NCI-H460 (cell line): ENCODE data around the gene SPON1. TPM values are rescaled to one million over a fixed set of nuclear protein-coding genes. Genes with fewer than 3 reads are reported as not detected.
"Not testable (repeated sequence)": the region's sequence is repeated elsewhere in the genome, so short reads cannot be mapped to it uniquely, and the experiment has no call there.

Experiments
- DNase-seq: peaks from one replicate; pipeline ENCODE4 v3.0.0-alpha.2; 2016; ENCODE audit warnings: low read depth; ENCODE audit errors: extremely low read depth
- total RNA-seq: library from RNA; depleted of rRNA; stranded (reverse); fragments of >200 nt; shearing (Covaris generic); gene quantifications from 2 replicates; pipeline ENCODE4 v1.2.3, GENCODE V29; 2014

SPON1 gene
- total RNA-seq, 1 experiment from 2014 or later, result 0.25 TPM

- DNase-seq, result no peak
Measured at GRCh38 chr11:14029971-14030920, 67.7 kb downstream of the SPON1 start.

- DNase-seq, result not testable (repeated sequence)
Measured at GRCh38 chr11:14035526-14035925, 73.0 kb downstream of the SPON1 start.

DNA sequence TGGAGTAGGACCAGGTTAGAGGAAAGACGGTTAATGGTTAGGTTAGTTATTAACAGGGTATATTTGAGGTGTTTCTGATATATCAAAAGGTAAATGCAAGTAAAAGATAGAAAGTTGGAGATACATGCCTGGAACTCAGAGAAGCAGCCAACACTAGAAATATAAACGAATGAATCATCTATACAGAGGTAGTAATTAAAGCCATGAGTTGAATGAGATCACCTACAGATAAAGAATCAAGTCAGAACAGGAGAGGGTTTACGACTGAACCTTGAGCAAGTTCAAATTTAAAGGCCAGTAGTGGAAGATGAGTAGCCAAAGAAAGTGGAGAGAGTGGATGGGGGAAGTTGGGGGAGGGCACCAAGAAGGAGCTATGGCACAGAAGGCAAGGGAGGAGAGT, 73.9 kb downstream of the SPON1 start:
- DNase-seq, result no peak

- no peak for DNase-seq
Measured at GRCh38 chr11:14041040-14041439, 78.5 kb downstream of the SPON1 start.

- no peak for DNase-seq
Measured at GRCh38 chr11:14041565-14041964, 79.0 kb downstream of the SPON1 start.

DNA sequence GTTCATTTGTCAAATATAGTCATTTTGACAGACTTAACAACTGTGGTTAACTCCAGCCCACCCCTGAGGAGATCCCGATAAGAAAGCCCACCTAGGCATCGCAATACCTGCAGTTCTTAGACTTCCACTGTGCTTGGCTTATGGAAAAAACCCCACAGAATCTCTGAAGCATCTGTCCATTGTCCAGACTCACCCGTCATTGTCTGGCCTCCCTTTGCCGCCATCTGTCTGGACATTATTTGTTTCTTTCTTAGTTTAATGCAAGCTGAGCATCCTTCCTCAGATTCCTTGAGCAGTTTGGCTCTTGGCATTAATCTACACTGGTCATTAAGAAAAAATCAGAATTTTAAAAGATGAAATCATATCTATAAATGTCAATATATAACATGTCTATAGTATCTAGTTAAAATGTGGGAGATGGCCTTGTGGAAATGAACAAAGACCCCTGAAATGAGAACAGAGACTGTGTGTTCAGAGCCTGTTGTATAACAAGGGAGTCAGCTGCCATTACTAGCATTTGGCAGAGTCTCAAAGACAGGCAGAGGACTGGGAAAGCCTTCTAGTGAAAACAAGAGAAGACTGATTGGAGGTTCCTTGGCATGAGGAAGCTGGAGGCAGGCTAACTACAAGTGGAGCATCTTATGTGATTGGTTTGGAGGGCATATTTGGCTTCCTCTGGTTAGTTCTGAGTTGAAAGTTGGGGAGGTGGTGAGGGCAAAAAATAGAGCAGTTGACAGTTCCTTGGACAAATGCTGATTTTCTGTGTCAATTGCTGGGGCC, 80.4 kb downstream of the SPON1 start:
- no peak for DNase-seq

DNA sequence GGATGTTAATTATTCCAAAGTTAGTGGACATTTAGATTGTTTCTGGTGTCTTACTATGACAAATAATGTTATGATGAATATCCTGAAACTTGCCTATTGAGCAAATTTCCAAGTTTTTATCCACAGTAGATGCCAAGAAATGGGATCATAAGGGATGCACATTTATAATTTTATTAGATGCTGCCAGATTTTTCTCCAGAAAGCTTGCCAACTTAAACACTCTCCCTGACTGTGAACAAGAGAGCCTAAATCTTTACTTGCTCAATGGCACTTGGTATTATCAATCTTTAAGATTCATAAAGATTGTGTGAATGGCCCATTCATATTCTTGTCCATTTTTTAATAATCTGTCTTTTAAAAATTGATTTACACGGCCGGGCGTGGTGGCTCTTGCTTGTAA, 82.4 kb downstream of the SPON1 start:
- DNase-seq, result no peak

GRCh38 chr11:14045417-14045816, 82.9 kb downstream of the SPON1 start:
- DNase-seq, result no peak

DNA sequence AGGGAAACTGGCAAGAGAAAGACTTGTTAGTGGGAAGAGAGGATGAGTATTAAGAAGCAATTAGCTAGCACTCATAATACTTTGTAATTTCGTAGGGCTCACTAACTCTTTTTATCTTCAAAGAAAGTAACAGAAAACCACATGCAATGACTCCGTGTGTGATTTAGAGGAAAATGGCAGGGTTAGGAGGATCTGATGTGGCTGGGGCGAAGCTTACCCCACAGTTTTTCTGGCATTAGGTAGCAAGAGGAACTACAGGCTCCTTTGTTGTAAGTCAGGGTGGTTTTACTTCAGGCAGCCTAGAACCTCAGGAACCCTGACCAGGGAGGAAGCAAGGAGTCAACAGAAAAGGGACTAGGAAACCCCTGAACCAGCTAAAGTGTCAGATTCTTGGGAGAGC, 89.7 kb downstream of the SPON1 start:
- DNase-seq, result no peak

DNA sequence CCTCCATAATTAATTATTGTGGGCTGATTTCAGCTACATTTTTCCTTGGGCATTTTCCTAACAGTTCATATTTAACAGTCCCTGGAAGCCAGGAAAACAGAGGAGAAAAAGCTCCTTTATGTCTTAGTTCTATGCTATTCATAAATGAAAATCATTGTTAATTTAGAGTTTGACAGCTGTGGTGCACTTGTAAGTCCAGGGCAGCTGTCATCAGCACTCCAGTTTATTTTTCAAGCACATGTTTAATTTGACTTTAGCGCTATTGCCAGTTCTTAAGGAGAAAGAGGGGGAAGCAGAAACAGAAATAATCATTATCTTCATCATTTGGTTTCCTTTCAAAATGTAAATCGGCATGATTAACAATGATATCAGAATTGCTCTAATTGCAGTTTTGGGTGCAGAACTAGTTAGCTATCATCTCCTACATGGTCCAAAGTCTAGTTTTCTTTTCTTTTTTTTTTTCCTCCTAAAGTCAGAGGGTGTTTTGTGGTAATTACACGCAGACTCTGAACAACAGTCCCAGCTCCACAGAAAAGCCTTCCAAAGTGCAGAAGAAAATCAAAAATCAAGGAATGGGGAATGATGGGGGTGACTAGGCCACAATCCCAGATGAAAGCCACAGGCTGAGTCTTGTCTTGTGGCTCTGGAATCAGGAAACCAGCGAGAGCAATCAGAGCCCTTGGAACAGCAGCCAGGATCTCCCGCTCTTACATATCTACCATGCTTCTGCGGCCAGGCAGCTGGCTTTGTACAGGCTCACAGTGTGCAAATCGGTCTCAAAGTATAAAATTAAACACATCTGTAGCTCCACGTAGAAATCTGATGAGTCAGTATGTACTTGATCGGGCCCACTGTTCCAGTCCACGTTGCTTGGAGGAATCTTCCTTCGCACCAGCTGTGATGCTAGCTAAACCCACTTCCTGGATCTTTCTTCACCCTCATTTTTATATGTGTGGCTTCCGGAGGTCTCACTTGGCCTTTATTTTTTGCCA, 91.9 kb downstream of the SPON1 start:
- no peak for DNase-seq

GRCh38 chr11:14055936-14056335, 93.4 kb downstream of the SPON1 start:
- DNase-seq, result no peak

DNA sequence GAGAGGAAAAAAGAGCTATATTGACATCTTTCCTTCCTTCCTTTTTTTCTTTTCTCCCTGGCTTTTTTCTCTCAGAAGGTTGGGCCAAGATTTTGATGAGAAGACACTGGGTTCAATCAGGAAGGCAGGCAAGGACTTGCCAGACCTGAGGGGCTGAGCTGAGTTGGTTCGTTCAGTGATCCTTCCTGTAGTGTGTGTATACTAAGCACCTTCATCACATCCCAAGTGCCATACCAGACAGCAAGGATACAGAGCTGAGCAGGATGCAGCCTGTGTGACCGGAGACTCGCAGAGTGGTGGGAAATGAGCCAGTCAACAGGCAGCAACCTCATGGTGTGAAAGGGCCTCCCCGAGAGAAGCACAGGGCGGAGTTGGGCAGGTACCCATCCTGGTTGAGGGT, 95.5 kb downstream of the SPON1 start:
- no peak for DNase-seq

- DNase-seq, result no peak
Measured at GRCh38 chr11:14059491-14059890, 97.0 kb downstream of the SPON1 start.

DNA sequence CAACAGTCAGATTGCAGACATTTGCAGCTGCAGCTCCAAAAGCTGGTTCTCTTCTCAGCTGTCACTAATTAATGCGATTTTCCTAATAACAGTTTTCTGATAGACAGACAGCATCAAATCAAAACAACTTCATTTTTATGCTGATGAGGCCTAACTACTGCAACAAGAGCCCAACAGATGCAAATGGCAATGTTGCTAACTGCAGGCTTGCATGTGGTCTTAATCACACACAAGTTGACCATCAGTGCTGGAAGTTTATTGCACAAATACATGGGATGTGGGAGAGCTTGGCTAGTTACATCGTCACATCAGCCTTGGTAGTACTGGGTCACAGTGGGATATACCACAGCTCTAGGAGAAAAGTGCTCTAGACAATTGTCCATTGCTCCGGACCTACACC, 99.2 kb downstream of the SPON1 start:
- no peak for DNase-seq

DNA sequence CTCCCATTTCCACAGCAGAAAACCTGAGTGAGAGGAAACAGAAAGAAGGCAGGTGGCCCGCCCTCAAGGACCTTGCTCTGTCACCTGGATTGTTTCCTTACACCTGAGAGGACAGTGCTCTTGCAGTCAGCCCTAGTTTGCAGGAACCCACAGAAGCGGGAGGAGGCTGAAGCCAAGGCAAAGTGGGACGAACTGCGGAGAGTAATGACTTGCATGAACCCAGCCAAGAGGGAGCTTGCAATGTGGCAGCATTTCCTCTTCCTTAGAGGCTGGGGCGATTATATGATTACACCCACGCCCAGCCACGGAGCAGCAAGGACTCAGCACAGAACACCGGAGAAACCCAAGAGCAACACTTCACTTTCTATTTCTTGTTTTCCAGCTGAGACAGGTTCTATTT, 102.6 kb downstream of the SPON1 start:
- DNase-seq, result no peak

- DNase-seq, result no peak
Measured at GRCh38 chr11:14065681-14066080, 103.2 kb downstream of the SPON1 start.

DNA sequence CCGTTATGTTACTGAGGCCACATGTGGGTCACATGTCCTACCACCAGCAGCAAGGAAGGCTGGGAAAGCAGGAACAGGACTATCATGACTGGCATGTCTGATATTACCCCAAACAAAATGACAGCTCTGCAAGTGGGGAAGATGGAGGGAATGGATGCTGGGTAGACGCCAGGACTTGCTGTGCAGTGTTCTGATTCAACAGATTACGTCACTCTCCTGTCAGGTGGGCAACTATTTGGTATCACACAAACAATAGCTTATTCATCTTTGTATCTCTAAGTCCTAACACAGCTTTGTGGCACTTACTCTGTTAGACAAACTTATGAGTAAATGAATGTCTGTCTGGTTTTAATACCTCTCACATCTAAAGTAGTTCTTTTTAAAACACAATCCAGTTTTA, 105.2 kb downstream of the SPON1 start:
- no peak for DNase-seq

DNA sequence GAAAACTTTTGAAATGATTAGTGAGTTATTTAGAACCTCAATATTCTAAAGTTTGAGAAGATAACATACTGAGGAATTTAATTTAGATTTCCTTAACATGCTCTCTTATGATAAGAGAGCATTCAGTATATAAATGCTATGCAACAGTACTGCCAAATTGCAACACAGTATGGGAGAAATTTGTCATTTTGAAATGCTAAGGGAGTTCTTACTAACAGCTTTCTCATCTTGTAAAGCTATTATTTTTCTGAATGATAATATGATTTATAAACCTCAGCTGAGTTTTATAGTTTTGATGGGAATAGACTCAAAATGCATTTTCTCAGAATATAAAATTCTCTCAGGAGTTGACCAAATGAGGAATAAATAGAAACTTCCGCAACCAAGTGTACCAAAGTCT, 108.4 kb downstream of the SPON1 start:
- DNase-seq, result no peak

- DNase-seq, result no peak
Measured at GRCh38 chr11:14073849-14074476, 111.4 kb downstream of the SPON1 start.
